H9 (cell line): ENCODE data around the gene DNAH12. TPM values are rescaled to one million over a fixed set of nuclear protein-coding genes. Genes with fewer than 3 reads are reported as not detected.

Source experiments
- DNase-seq: peaks from one replicate; pipeline ENCODE4 v3.0.0-alpha.2; 2017
- H2AFZ ChIP-seq: one replicate; pipeline ENCODE4 v1.6.1; 2013; ENCODE audit warnings: mild to moderate bottlenecking, low read length, control low read depth, moderate library complexity
- H2AK5ac ChIP-seq: 2 replicates; pipeline ENCODE4 v1.6.1; 2013; ENCODE audit warnings: low read length, control low read depth, mixed read lengths; ENCODE audit not compliant: insufficient read length
- H2BK120ac ChIP-seq: one replicate; pipeline ENCODE4 v1.6.1; 2013; ENCODE audit warnings: low read depth, mild to moderate bottlenecking, low read length, control low read depth, inconsistent platforms; ENCODE audit not compliant: poor library complexity, severe bottlenecking
- H2BK12ac ChIP-seq: 2 replicates; pipeline ENCODE4 v1.6.1; 2013; ENCODE audit warnings: low read length, control low read depth, mixed read lengths, low read depth; ENCODE audit not compliant: insufficient read length
- H2BK15ac ChIP-seq: 2 replicates; pipeline ENCODE4 v1.6.1; 2013; ENCODE audit warnings: low read depth, low read length, control low read depth
- H2BK20ac ChIP-seq: one replicate; pipeline ENCODE4 v1.6.1; 2013; ENCODE audit warnings: low read depth, mild to moderate bottlenecking, low read length, control low read depth, inconsistent platforms; ENCODE audit not compliant: poor library complexity, severe bottlenecking
- H2BK5ac ChIP-seq: 2 replicates; pipeline ENCODE4 v1.6.1; 2013; ENCODE audit warnings: low read length, control low read depth, mixed read lengths; ENCODE audit not compliant: insufficient read length
- H3K14ac ChIP-seq: 2 replicates; pipeline ENCODE4 v1.6.1; 2013; ENCODE audit warnings: low read length, control low read depth; ENCODE audit not compliant: insufficient read depth
- H3K18ac ChIP-seq: 2 replicates; pipeline ENCODE4 v1.6.1; 2013; ENCODE audit warnings: low read depth, mild to moderate bottlenecking, mixed read lengths, low read length, control low read depth; ENCODE audit not compliant: insufficient read length
- H3K23ac ChIP-seq: 2 replicates; pipeline ENCODE4 v1.6.1; 2013; ENCODE audit warnings: low read length, control low read depth, mixed read lengths, low read depth; ENCODE audit not compliant: insufficient read length
- H3K23me2 ChIP-seq: 2 replicates; pipeline ENCODE4 v1.6.1; 2013; ENCODE audit warnings: low read depth, mild to moderate bottlenecking, mixed read lengths, low read length, control low read depth; ENCODE audit not compliant: insufficient read length, poor library complexity, severe bottlenecking
- H3K27ac ChIP-seq: 2 replicates; pipeline ENCODE4 v1.5.1; 2013; ENCODE audit warnings: low read length, control low read depth, mixed read lengths, low read depth; ENCODE audit not compliant: insufficient read length
- H3K27me3 ChIP-seq: 2 replicates; pipeline ENCODE4 v1.6.1; 2013; ENCODE audit warnings: low read length, control low read depth, inconsistent platforms; ENCODE audit not compliant: insufficient read depth
- H3K4ac ChIP-seq: 2 replicates; pipeline ENCODE4 v1.6.1; 2013; ENCODE audit warnings: low read depth, mild to moderate bottlenecking, control low read depth, inconsistent platforms, low read length, moderate library complexity
- H3K4me1 ChIP-seq: 2 replicates; pipeline ENCODE4 v1.6.1; 2013; ENCODE audit warnings: low read length, control low read depth, inconsistent platforms; ENCODE audit not compliant: insufficient read depth
- H3K4me2 ChIP-seq: 2 replicates; pipeline ENCODE4 v1.6.1; 2013; ENCODE audit warnings: low read length, control low read depth, mixed read lengths; ENCODE audit not compliant: insufficient read length, insufficient read depth
- H3K56ac ChIP-seq: 2 replicates; pipeline ENCODE4 v1.6.1; 2013; ENCODE audit warnings: low read depth, mild to moderate bottlenecking, mixed read lengths, low read length, control low read depth; ENCODE audit not compliant: insufficient read length
- H3K79me1 ChIP-seq: 2 replicates; pipeline ENCODE4 v1.6.1; 2013; ENCODE audit warnings: low read depth, mild to moderate bottlenecking, moderate library complexity, low read length, control low read depth, inconsistent platforms; ENCODE audit not compliant: insufficient read depth, poor library complexity, severe bottlenecking
- H3K79me2 ChIP-seq: 2 replicates; pipeline ENCODE4 v1.6.1; 2013; ENCODE audit warnings: low read length, control low read depth, inconsistent platforms; ENCODE audit not compliant: insufficient read depth
- H3K9ac ChIP-seq: 2 replicates; pipeline ENCODE4 v1.6.1; 2013; ENCODE audit warnings: low read length, control low read depth, mixed read lengths; ENCODE audit not compliant: insufficient read length; ENCODE audit errors: extremely low read depth
- H3K9me3 ChIP-seq: one replicate; pipeline ENCODE4 v1.6.1; 2013; ENCODE audit warnings: low read depth, low read length, inconsistent platforms; ENCODE audit not compliant: control insufficient read depth
- H3T11ph ChIP-seq: one replicate; pipeline ENCODE4 v1.6.1; 2013; ENCODE audit warnings: mild to moderate bottlenecking, low read length, control low read depth, inconsistent platforms
- H4K20me1 ChIP-seq: one replicate; pipeline ENCODE4 v1.6.1; 2013; ENCODE audit not compliant: control insufficient read depth, insufficient read length, insufficient read depth
- H4K5ac ChIP-seq: 2 replicates; pipeline ENCODE4 v1.6.1; 2013; ENCODE audit warnings: low read depth, mild to moderate bottlenecking, mixed read lengths, low read length, control low read depth; ENCODE audit not compliant: insufficient read length
- H4K8ac ChIP-seq: replicated peaks from 2 replicates; pipeline ENCODE4 v1.6.1; 2013; ENCODE audit warnings: low read length, control low read depth, mixed read lengths, low read depth; ENCODE audit not compliant: insufficient read length
- H4K91ac ChIP-seq: 2 replicates; pipeline ENCODE4 v1.6.1; 2013; ENCODE audit warnings: low read depth, mild to moderate bottlenecking, moderate library complexity, mixed read lengths, low read length, control low read depth; ENCODE audit not compliant: insufficient read length
- H3K27ac Mint-ChIP-seq, 3 experiments: 2 replicates in 2 of 3; 3 replicates in 1 of 3; pipeline ENCODE4 v1.8.0; 2020 to 2021; ENCODE audit warnings: mixed read lengths in 3 of 3, mild to moderate bottlenecking in 1 of 3, moderate library complexity in 1 of 3
- H3K27me3 Mint-ChIP-seq: 2 replicates; pipeline ENCODE4 v1.8.0; 2021; ENCODE audit warnings: low read depth, mild to moderate bottlenecking, moderate library complexity, mixed read lengths
- H3K36me3 Mint-ChIP-seq, 3 experiments: 2 replicates in 2 of 3; 3 replicates in 1 of 3; pipeline ENCODE4 v1.8.0; 2020 to 2021; ENCODE audit warnings: low read depth in 3 of 3, mixed read lengths in 3 of 3; ENCODE audit not compliant: insufficient read depth in 1 of 3
- H3K4me1 Mint-ChIP-seq, 2 experiments: 2 replicates each; pipeline ENCODE4 v1.8.0; 2020; ENCODE audit warnings: mixed read lengths in 2 of 2
- H3K4me3 Mint-ChIP-seq, 2 experiments: 2 replicates in 1 of 2; 3 replicates in 1 of 2; pipeline ENCODE4 v1.8.0; 2020 to 2021; ENCODE audit warnings: mild to moderate bottlenecking in 2 of 2, mixed read lengths in 2 of 2, moderate library complexity in 1 of 2
- H3K9me3 Mint-ChIP-seq, 2 experiments: 2 replicates in 1 of 2; 3 replicates in 1 of 2; pipeline ENCODE4 v1.8.0; 2020; ENCODE audit warnings: mild to moderate bottlenecking in 2 of 2, mixed read lengths in 2 of 2, moderate library complexity in 1 of 2
- CTCF ChIP-seq: fragments of 200-600 bp; sonication (generic); conservative IDR thresholded peaks from 3 replicates; pipeline ENCODE4 v1.8.0; 2021; ENCODE audit warnings: antibody characterized with exemption, mild to moderate bottlenecking
- WGBS: extraction: QIAGEN DNeasy Blood & Tissue Kit; methylation state at CpG from one replicate; pipeline ENCODE4 v1.1.7; 2013; ENCODE audit warnings: missing lambda C conversion rate, low lambda C conversion rate, mixed read lengths; ENCODE audit not compliant: insufficient read length; ENCODE audit errors: extremely low coverage; 5-methylcytosine and 5-hydroxymethylcytosine counted together
- total RNA-seq: library from RNA; stranded (reverse); gene quantifications from 2 replicates; pipeline ENCODE4 v1.2.1, GENCODE V29; 2021

The DNAH12 gene
- total RNA-seq, 1 experiment from 2014 or later = not detected

GRCh38 chr3:57275393-57275792 lies 268.8 kb downstream of the DNAH12 start:
- no peaks in the 10 kb centered on the region for H3K4me1 Mint-ChIP-seq
- no peak overlapping the region for H4K8ac ChIP-seq
- H3K56ac ChIP-seq = no peak overlapping the region
- WGBS = no CpG with 5 or more reads among the region's 2 CpGs
- peaks cover 1% of the 10 kb centered on the region; the same call in 1 of the 2 replicates for H3K27me3 Mint-ChIP-seq
- TF ChIP-seq CTCF = no peak
- no peak overlapping the region for H3T11ph ChIP-seq
- no peak for DNase-seq
- no peak overlapping the region for H2BK120ac ChIP-seq
- H3K9me3 Mint-ChIP-seq = peaks cover 7 to 8% of the 10 kb centered on the region in 2 experiments; a peak in 4 of 5 replicates
- no peak overlapping the region for H3K18ac ChIP-seq
- H4K5ac ChIP-seq = no peak overlapping the region
- H2BK12ac ChIP-seq = no peak overlapping the region
- no peak overlapping the region for H4K91ac ChIP-seq
- H4K20me1 ChIP-seq = no peaks in the 10 kb centered on the region
- H3K4ac ChIP-seq = no peak overlapping the region
- H3K14ac ChIP-seq = no peak overlapping the region
- no peaks in the 10 kb centered on the region for H3K79me1 ChIP-seq
- no peak overlapping the region for H3K4me3 Mint-ChIP-seq
- H3K9ac ChIP-seq = no peak overlapping the region
- no peaks in the 10 kb centered on the region for H3K23me2 ChIP-seq
- H2BK20ac ChIP-seq = no peak overlapping the region
- no peaks in the 10 kb centered on the region for H3K27me3 ChIP-seq
- no peak overlapping the region for H2BK15ac ChIP-seq
- no peaks in the 10 kb centered on the region for H3K4me1 ChIP-seq
- H3K4me2 ChIP-seq = no peak overlapping the region
- H2AK5ac ChIP-seq = no peak overlapping the region
- no peak overlapping the region for H3K27ac ChIP-seq
- H3K23ac ChIP-seq = no peak overlapping the region
- no peak overlapping the region for H2BK5ac ChIP-seq
- H3K27ac Mint-ChIP-seq = no peak overlapping the region
- H3K36me3 Mint-ChIP-seq = peaks cover 5 to 23% (median 10%) of the 10 kb centered on the region in 3 experiments; a peak in 6 of 7 replicates
- no peaks in the 10 kb centered on the region for H3K79me2 ChIP-seq
- no peaks in the 10 kb centered on the region for H3K9me3 ChIP-seq
- no peak overlapping the region for H2AFZ ChIP-seq
